Pons (tissue), 1 donor: Measurements from ENCODE around the gene MORN2.
"Not testable (repeated sequence)": the region's sequence is repeated elsewhere in the genome, so short reads cannot be mapped to it uniquely, and the experiment has no call there.

ENCODE experiments used
- DNase-seq: peaks from one replicate; pipeline ENCODE4 v3.0.0-alpha.2; 2016; ENCODE audit warnings: low spot score

Gene MORN2

GRCh38 chr2:38875576-38876367, at the start of gene MORN2, which contains the start of gene DHX57:
MORN2 (plus strand) TSS chr2:38875976.
DHX57 (minus strand) TSS chr2:38875934; CDS start chr2:38868405, 7,529 bp downstream.
- peak; percentile 67 for DNase-seq

GRCh38 chr2:38827539-38828145, 48.1 kb upstream of the MORN2 start:
- not testable (repeated sequence) for DNase-seq

GRCh38 chr2:38828460-38828859, 47.3 kb upstream of the MORN2 start:
- DNase-seq: no peak

GRCh38 chr2:38829971-38830370, 45.8 kb upstream of the MORN2 start:
- no peak for DNase-seq

- no peak for DNase-seq
Observed at GRCh38 chr2:38830526-38831159, 45.1 kb upstream of the MORN2 start.

- DNase-seq: no peak
Observed at GRCh38 chr2:38835015-38835601, 40.7 kb upstream of the MORN2 start.

GRCh38 chr2:38835990-38836389, 39.8 kb upstream of the MORN2 start:
- peak; percentile 70 for DNase-seq

GRCh38 chr2:38836791-38837190, 39.0 kb upstream of the MORN2 start:
- no peak for DNase-seq

- no peak for DNase-seq
Observed at GRCh38 chr2:38850045-38850444, 25.7 kb upstream of the MORN2 start.

GRCh38 chr2:38856165-38856564, 19.6 kb upstream of the MORN2 start:
- no peak for DNase-seq

GRCh38 chr2:38862476-38862875, 13.3 kb upstream of the MORN2 start:
- no peak for DNase-seq

GRCh38 chr2:38863061-38863695, 12.6 kb upstream of the MORN2 start:
- no peak for DNase-seq

- DNase-seq: no peak
Observed at GRCh38 chr2:38866773-38867443, 8.9 kb upstream of the MORN2 start.

GRCh38 chr2:38871432-38871831, 4.3 kb upstream of the MORN2 start:
- DNase-seq: no peak

- DNase-seq: no peak
Observed at GRCh38 chr2:38873763-38874162, 2.0 kb upstream of the MORN2 start.

- DNase-seq: peak; percentile 8
Observed at GRCh38 chr2:38875227-38875575, 575 bp upstream of the MORN2 start.

- DNase-seq: peak; percentile 3
Observed at GRCh38 chr2:38876407-38876806, 631 bp downstream of the MORN2 start.

- no peak for DNase-seq
Observed at GRCh38 chr2:38886063-38886462, 10.3 kb downstream of the MORN2 start.

- DNase-seq: no peak
Observed at GRCh38 chr2:38887347-38887746, 11.6 kb downstream of the MORN2 start.

- DNase-seq: no peak
Observed at GRCh38 chr2:38887902-38888554, 12.3 kb downstream of the MORN2 start.

GRCh38 chr2:38889045-38889444, 13.3 kb downstream of the MORN2 start:
- DNase-seq: no peak
